ENCODE data around the gene KDM4C. TPM values are rescaled to one million over a fixed set of nuclear protein-coding genes. Genes with fewer than 3 reads are reported as not detected.
"Not testable (repeated sequence)": the region's sequence is repeated elsewhere in the genome, so short reads cannot be mapped to it uniquely, and the experiment has no call there.

KDM4C gene
- total RNA-seq, 2 experiments from 2014 or later: 51.5 to 60.3 TPM

DNA sequence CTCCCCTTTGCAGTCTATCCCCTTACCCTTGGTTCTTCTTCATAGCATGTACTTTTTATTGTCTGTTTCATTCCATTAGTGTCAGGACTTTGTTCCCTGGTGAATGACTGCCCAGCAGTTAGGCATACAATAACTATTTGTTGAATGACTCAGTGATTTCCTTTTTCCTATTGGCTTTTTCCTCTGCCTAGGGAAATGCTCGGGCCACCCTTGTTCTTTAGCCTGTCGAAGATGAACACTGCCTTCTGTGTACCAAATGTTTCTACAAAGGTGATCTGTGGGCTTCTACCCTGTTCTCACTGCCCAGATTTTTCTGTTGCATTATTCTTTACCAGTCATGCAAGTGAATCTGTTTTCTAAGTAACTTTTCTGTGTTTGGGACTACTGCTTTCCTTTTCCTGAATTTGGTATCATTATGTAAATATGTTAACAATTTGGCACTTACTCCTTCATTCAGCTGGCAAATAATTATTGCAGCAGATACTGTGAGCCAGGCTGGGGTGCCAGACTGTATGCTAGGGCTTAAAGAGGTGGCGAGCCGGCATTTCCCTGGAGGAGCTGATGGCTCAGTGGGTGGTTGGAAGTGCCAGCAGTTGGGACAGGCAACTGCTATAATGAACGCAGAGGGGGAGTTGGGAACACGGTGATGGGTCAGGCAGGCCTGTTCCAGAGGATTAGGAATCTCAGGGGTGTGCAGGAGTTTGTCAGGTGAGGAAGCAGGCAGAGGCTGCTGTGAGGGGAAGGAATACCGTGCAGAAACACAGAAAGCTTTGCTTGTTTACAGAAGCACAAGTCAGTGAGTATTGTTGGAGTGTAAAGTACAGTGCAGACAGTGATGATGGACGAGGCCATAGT is 30.6 kb downstream of the KDM4C start:
- Histone ChIP-seq H3K4me1 (ENCODE audit: insufficient read depth, low read length, poor library complexity, severe bottlenecking) (no peaks in the 10 kb centered on the region), H3K36me3 (ENCODE audit: insufficient read depth, low read length) (peaks cover 9% of the 10 kb centered on the region), H2AFZ (ENCODE audit: low read length) (no peak overlapping the region), H3K4me3 (ENCODE audit: low read depth, low read length, poor library complexity, severe bottlenecking) (no peak overlapping the region), H3K9me3 (ENCODE audit: low read length) (no peaks in the 10 kb centered on the region), H3K9me2 (ENCODE audit: insufficient read depth, low read length) (no peaks in the 10 kb centered on the region), H3K79me2 (ENCODE audit: insufficient read depth, low read depth, low read length) (peaks cover 48% of the 10 kb centered on the region; the same call in 1 of the 2 replicates), H3K27ac (ENCODE audit: low read depth, low read length, poor library complexity, severe bottlenecking) (no peak overlapping the region), H3K4me2 (ENCODE audit: low read length) (no peak overlapping the region), H4K20me1 (ENCODE audit: insufficient read depth, low read length) (peaks cover 14% of the 10 kb centered on the region)
- ChIA-PET CTCF (ENCODE audit: unreplicated experiment) (no interaction called here), POLR2A (no interaction called here)
- intact Hi-C loops (cut with micrococcal nuclease; ENCODE audit: unreplicated experiment): no loop called here
- DNase-seq (ENCODE audit: low spot score): no peak
- BruUV-seq (replicated peaks): no TSS peak
- TF ChIP-seq EZH2phosphoT487 (IDR thresholded peaks at IDR 0.05; ENCODE audit: borderline replicate concordance, low read depth, low read length): no peak
- TF ChIP-seq, protein P1, sequence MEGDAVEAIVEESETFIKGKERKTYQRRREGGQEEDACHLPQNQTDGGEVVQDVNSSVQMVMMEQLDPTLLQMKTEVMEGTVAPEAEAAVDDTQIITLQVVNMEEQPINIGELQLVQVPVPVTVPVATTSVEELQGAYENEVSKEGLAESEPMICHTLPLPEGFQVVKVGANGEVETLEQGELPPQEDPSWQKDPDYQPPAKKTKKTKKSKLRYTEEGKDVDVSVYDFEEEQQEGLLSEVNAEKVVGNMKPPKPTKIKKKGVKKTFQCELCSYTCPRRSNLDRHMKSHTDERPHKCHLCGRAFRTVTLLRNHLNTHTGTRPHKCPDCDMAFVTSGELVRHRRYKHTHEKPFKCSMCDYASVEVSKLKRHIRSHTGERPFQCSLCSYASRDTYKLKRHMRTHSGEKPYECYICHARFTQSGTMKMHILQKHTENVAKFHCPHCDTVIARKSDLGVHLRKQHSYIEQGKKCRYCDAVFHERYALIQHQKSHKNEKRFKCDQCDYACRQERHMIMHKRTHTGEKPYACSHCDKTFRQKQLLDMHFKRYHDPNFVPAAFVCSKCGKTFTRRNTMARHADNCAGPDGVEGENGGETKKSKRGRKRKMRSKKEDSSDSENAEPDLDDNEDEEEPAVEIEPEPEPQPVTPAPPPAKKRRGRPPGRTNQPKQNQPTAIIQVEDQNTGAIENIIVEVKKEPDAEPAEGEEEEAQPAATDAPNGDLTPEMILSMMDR (conservative IDR thresholded peaks at IDR 0.05; ENCODE audit: low read length): no peak

DNA sequence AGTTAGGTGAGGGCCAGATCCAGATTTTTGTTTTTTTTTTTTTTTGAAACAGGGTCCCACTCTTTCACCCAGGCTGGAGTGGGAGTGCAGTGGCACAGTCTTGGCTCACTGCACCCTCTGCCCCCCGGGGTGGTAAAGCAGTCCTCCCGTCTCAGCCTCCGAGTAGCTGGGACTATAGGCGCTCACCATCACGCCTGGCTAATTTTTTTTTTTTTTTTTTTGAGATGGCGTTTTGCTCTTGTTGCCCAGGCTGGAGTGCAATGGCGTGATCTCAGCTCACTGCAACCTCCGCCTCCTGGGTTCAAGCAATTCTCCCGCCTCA is 31.2 kb downstream of the KDM4C start:
- H2AFZ ChIP-seq (ENCODE audit: low read length); intact Hi-C loops (cut with micrococcal nuclease; ENCODE audit: unreplicated experiment); DNase-seq (ENCODE audit: low spot score); H3K4me2 ChIP-seq (ENCODE audit: low read length); H3K9me3 ChIP-seq (ENCODE audit: low read length); H3K4me1 ChIP-seq (ENCODE audit: insufficient read depth, low read length, poor library complexity, severe bottlenecking); BruUV-seq (replicated peaks); H3K27ac ChIP-seq (ENCODE audit: low read depth, low read length, poor library complexity, severe bottlenecking); H3K4me3 ChIP-seq (ENCODE audit: low read depth, low read length, poor library complexity, severe bottlenecking); H3K9me2 ChIP-seq (ENCODE audit: insufficient read depth, low read length): not testable (repeated sequence)
- Histone ChIP-seq H3K79me2 (ENCODE audit: insufficient read depth, low read depth, low read length) (peaks cover 42% of the 10 kb centered on the region; the same call in 1 of the 2 replicates), H4K20me1 (ENCODE audit: insufficient read depth, low read length) (peaks cover 14% of the 10 kb centered on the region; the same call in 1 of the 2 replicates), H3K36me3 (ENCODE audit: insufficient read depth, low read length) (peaks cover 12% of the 10 kb centered on the region)
- POLR2A ChIA-PET: interaction anchor here (0.7 kb wide), 1 partner anchor 1962 kb away, joined by 5 read pairs; no protein-coding TSS in a partner anchor
- CTCF ChIA-PET (ENCODE audit: unreplicated experiment): interaction anchor here (0.5 kb wide), 1 partner anchor 107 kb away, joined by 4 read pairs; no protein-coding TSS in a partner anchor

DNA sequence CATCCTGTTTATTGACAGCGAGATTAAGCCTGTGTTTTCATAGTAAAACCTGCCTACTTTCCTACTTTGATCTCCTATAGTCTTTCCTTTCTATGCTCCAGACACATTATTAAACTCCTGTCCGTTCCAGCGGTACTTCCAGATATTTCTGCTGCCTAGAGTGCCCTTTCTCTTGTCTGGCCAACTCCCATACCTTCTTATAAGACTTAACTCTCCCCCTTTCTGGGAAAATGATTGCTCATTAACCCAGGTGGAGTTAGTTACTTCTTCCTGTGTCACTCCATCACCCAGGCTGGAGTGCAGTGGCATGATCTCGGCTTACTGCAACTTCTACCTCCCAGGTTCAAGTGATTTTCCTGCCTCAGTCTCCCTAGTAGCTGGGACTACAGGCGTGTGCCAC is 33.1 kb downstream of the KDM4C start:
- peaks cover 29% of the 10 kb centered on the region; the same call in 1 of the 2 replicates for H3K79me2 ChIP-seq (ENCODE audit: insufficient read depth, low read depth, low read length)
- H3K9me2 ChIP-seq (ENCODE audit: insufficient read depth, low read length): no peaks in the 10 kb centered on the region
- BruUV-seq (replicated peaks): no TSS peak
- intact Hi-C loops (cut with micrococcal nuclease; ENCODE audit: unreplicated experiment): no loop called here
- ChIA-PET POLR2A (interaction anchor here (0.7 kb wide), 1 partner anchor 114 kb away, joined by 3 read pairs; no protein-coding TSS in a partner anchor), CTCF (ENCODE audit: unreplicated experiment) (no interaction called here)
- peaks cover 11% of the 10 kb centered on the region; the same call in 1 of the 2 replicates for H4K20me1 ChIP-seq (ENCODE audit: insufficient read depth, low read length)
- H3K4me3 ChIP-seq (ENCODE audit: low read depth, low read length, poor library complexity, severe bottlenecking): no peak overlapping the region
- no peak for TF ChIP-seq EZH2phosphoT487 (IDR thresholded peaks at IDR 0.05; ENCODE audit: borderline replicate concordance, low read depth, low read length)
- TF ChIP-seq, protein P1 (conservative IDR thresholded peaks at IDR 0.05; ENCODE audit: low read length): no peak
- no peak for DNase-seq (ENCODE audit: low spot score)
- no peaks in the 10 kb centered on the region for H3K4me1 ChIP-seq (ENCODE audit: insufficient read depth, low read length, poor library complexity, severe bottlenecking)
- H3K27ac ChIP-seq (ENCODE audit: low read depth, low read length, poor library complexity, severe bottlenecking): no peak overlapping the region
- H3K36me3 ChIP-seq (ENCODE audit: insufficient read depth, low read length): peaks cover 29% of the 10 kb centered on the region
- no peak overlapping the region for H3K4me2 ChIP-seq (ENCODE audit: low read length)
- no peak overlapping the region for H2AFZ ChIP-seq (ENCODE audit: low read length)
- no peaks in the 10 kb centered on the region for H3K9me3 ChIP-seq (ENCODE audit: low read length)
